Subcutaneous adipose tissue (tissue), 4 donors: ENCODE measurements around the gene CHCHD1. TPM values are rescaled to one million over a fixed set of nuclear protein-coding genes. Genes with fewer than 3 reads are reported as not detected.

ENCODE experiments used
- CTCF ChIP-seq: fragments of 450-650 bp; IDR thresholded peaks from one replicate; pipeline ENCODE4 v1.5.1; 2016; ENCODE audit warnings: low read depth, mild to moderate bottlenecking, control low read depth, antibody characterized with exemption, moderate library complexity
- total RNA-seq, 4 donors: library from RNA; depleted of rRNA; stranded (reverse); fragments of >200 nt; gene quantifications; one replicate each; pipeline ENCODE4 v1.1.0, GENCODE V29; 2016

CHCHD1 gene
- total RNA-seq, 4 donors from 2014 or later = 18.0 to 61.0 (median 21.2) TPM

- TF ChIP-seq CTCF = no peak
Measured at GRCh38 chr10:73802276-73802991, 20.6 kb downstream of the CHCHD1 start.

DNA sequence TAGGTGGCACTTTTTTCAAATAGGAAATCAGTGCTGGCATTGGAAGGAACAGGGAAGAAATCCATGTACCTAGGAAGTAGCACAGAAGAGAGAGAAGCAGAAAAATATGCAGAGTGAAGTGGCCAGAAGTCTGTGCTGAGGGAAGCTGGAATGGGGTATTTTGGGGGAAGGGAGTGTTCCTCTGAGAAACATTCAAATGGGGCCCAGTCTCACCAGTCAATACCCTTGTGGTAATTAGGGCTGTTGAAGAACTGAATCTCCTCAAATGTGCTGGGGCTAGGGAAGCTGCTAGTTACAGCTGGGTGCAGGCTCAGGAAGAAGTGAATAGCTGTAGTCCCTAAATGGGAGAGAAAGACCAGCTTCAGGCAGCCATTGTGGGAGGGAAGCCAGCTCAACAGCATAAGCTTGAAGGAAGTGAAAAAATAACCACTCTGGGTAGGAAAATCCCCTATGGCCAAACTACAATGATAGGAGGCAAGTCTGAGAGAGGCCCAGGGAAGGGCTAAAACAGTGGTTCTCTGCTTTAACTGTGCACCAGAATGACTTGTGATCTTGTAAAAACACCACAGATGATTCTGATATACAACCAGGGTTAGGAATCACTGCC lies 21.9 kb downstream of the CHCHD1 start:
- TF ChIP-seq CTCF = no peak

DNA sequence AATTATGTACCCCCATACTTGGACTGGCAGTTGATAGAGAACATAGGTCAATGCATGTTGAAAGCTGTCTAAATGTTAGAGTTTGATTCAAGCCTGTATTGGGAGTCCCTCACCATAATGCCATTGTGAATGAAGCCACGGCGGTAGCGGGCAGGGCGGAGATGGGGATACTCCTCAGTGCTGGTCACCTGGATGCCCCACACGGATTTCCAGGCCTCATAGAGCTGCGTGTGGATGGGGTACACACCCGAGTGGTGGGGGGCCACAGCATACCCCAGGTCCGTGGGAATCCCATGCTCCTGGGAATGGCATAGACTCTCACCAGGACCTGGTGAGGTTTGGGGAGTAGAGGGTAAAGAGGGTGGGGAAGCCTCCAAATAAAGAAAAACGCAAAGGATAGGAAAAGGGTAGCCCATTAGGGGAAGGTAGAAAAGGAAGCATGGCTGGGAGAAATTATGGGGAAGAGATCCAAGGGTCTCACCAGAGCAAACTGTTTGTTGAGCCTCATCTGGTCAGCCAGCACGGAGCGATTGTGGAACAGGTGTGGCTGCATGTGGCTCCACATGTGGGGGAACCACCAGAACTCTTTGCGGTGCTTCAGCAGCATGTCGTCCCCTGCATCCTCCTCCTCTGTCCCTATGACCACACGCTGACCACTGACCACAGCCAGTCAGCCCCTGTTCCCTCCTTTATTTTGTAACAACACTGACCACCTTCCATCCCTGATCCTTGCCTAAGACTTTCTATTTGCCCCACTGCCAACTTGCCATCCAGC lies 24.5 kb downstream of the CHCHD1 start:
- TF ChIP-seq CTCF = no peak

DNA sequence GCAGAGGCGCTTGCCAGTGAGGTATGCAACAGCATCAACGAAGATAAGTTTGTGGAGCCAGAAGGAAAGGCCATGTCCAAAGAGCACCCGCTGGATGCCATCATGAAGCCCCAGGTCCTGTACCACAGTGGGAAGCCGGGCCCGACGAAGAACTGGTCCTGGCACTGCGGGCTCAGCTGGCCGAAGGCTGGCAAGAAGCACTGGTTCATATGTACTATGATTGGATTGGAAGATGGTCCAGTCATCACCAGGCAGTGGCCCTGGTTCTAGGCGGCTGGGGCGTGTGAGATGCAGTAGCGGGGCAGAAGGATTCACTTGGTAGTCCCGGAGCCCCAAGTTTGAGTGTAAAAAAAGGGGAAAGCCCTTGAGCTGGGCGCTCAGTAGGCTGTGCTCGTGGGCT lies 25.6 kb downstream of the CHCHD1 start:
- no peak for TF ChIP-seq CTCF

DNA sequence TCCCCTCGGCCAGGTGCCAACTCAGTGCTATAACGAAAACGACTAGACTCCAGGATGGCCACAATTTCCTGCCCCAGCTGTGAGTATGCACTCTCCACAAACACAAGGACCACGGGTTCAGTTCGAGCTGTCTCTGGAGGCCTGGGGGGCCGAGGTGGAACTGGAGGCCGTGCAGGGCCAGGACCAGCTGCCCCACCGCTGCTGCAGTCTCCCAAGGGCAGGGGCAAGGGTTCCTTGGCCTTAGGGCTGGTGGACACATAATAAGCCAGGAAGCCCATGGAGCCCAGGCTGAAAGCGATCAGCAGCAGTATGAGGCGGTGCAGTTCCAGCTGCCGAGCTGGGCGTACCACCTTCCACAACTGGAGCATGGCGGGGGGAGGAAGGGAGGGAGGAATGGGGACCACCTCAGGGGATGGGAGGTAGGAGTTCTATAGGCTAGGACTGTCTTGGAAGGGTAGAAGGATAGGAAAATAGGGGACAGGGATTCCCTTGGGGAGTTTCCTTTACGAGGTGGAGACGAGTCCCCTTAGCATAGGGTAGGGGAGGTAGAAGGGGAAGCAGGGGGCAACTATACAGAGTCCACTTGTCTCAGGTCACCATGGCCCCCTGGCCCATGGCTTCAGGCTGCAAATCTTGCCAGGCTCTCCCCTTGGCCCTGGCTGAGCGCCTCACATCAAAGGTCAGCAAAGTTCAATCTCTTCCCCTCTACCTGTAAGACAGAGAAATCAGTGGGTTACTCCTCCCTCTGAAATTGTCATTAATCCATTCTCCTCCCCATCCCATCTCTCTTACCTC lies 26.4 kb downstream of the CHCHD1 start:
- TF ChIP-seq CTCF = no peak

- TF ChIP-seq CTCF = no peak
Measured at GRCh38 chr10:73809061-73809818, 27.4 kb downstream of the CHCHD1 start.
